HG03558 (cell line): ENCODE results near the gene CRK.

Experiments
- ATAC-seq: cut with Tn5 transposase; IDR thresholded peaks from one replicate; pipeline ENCODE4 v1.9.1; 2021; ENCODE audit warnings: moderate number of reproducible peaks; ENCODE audit not compliant: unreplicated experiment; ENCODE audit errors: extremely low read depth

Gene CRK

DNA sequence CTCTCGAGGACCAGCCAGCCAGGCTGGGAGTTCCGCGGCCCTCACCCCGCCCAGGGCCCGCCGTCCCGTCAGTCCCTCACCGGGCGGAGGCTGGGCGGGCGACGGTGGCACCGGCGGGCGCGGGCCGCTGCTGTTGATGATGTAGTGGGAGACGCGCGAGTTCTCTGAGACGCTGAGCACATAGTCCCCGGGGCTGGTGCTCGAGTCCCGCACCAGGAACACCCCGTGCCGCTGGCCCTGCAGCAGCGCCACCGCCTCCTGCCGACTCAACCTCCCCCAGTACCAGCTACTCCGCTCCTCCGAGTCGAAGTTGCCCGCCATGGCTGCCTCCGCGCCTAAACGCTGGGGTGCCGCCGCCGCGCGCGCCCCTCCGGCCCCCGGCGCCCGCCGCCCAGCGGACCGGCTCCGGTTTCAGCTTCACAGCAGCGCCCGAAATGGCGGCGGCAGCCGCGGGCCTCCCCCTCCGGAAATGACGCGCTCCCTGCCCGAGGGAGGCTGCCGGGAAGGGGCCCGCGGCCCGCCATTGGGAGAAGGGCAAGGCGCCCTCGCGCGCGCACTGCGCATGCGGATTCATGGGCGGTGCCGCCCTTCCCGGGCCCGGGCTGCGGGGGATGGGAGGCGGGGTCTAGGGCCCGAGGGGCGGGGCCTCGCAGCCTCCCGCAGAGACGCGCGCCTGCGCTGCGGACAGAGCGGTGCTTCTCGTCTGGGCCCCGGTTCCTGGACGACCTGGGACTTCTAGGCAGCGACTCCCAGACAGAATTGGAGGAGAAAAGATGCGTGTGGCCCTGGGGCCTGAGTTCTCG, at the start of gene CRK:
TSS of gene CRK (minus strand) at position 436 of the 803 bp plus-strand sequence. CDS start at position 321, 115 bp downstream.
- ATAC-seq: peak; percentile 73

DNA sequence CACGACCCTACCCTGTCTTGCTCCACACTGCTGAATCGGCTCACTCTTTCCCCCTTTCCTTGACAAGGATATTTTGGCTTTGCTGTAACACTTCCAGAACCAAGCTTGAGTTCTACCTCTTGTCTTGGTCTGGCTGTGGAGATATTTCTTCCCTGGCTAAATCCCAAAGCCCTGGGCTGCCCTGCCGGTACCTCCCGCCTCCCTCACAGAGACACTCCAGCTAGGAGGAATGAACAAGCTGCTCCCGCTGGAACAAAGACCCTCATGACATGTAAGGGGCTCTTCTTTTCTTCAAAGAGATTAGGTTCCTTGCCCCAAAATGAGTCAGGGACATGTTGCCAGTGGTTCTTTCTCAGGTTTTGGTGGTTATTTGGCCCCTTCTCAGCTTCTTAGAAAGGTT, 49.6 kb upstream of the CRK start:
- no peak for ATAC-seq

DNA sequence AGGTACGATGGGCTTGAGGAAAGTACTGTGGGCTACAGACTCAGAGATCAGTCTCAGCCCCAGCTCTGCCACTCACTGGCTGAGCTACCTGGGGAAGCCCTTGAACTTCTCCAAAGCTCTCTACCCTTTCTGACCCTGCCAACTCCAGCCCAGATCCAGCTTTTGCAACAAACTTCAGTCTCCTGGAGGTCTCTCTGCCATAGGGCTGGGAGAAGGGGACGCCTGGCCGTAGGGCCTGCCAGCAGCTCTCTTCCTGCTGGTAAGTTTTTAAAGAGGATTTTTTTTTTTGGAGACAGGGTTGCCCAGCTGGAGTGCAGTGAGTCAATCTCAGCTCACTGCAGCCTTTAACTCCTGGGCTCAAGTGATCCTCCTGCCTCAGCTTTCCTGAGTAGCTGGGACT, 48.8 kb upstream of the CRK start:
- ATAC-seq: no peak

DNA sequence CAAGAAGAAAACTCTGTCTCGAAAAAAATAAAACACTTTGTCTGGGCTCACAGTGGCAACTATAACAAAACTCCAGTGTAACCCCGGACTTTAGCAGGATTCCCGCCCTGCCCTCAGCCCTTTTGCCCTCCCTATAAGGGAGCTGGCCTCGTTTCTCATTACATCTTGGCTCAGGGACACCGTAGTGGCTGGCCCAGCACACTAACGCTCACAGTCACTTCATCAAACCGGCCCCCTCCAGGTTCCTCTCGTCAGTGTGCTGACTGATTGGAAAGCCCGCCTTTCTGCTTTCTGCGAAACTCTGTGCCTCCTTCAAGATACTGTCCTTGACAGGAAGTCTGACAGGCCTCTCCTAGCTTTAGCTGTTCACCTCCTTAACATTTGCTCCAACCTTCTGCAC, 47.7 kb upstream of the CRK start:
- no peak for ATAC-seq

DNA sequence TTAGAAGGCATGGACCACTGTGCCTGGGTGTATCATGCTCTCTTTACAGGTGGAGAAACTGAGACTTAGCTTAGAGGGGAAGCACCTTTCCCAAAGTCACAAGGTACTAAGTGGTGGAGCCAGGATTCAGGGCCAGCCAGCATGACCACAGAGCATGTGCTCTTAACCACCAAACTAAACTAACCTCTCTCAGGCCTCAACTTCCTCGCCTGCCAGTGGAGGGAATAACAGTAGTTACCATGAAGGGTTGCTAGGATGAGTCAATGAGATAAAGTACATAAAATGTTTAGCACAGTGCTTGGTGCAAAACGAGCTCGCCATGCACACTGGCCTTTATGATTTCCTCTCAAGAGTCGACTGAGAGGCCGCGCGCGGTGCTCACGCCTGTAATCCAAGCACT, 42.8 kb upstream of the CRK start:
- ATAC-seq: no peak

DNA sequence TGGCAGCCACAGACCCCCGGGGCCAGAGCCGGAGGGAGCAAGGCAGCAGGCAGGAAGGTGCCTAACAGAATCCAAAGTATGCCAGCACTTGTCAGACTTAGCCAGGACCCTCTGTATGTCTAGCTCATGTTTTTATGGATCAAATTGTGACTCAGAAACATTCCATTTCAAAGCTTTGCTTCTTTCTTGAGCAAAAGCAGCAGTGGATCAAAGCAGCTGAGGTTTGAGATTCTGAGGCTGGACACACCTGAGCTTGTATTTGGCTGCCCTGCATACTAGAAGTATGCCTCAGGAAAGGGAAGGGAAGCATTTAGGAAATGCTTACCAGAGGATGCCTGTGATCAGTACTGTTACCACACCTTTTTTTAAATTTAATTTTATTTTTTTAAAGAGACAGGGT, 42.2 kb upstream of the CRK start:
- no peak for ATAC-seq

DNA sequence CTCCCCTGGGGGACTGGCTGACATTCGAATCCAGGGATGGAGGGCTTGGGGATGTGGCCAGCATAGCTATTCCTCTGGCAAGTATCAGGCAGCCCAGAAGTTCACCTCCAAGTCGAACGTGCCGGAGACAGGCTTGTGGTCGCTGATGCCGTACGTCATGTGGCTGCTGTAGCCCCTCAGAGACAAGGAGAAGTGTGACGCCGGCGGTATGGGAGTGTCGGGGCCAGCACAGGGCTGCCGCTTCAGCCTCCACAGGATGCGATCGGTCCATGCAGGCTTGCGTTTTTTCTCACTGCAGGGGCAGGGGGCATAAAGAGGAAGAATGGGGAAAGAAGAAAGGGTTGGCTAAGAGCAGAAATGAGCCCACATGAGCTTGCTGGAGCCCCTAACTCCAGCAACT, 41.8 kb upstream of the CRK start:
- no peak for ATAC-seq

DNA sequence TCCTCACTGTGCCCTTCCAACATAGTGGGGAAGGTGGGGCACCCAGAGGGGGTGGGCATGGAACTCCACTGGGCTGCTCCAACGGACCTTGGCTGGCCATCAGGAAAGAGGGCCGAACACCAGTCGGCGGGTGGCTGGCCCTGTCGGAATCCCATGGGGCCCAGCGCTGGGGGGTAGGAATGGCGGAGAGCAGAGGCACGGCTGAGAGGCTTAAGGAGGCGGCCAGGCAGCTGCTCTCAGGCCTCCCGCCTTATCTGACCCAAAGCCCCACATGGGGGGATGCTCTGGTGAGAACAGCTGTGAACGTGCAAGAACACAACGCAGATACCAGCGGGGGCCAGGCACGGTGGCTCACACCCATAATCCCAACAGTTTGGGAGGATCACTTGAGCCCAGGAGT, 40.8 kb upstream of the CRK start:
- ATAC-seq: no peak

DNA sequence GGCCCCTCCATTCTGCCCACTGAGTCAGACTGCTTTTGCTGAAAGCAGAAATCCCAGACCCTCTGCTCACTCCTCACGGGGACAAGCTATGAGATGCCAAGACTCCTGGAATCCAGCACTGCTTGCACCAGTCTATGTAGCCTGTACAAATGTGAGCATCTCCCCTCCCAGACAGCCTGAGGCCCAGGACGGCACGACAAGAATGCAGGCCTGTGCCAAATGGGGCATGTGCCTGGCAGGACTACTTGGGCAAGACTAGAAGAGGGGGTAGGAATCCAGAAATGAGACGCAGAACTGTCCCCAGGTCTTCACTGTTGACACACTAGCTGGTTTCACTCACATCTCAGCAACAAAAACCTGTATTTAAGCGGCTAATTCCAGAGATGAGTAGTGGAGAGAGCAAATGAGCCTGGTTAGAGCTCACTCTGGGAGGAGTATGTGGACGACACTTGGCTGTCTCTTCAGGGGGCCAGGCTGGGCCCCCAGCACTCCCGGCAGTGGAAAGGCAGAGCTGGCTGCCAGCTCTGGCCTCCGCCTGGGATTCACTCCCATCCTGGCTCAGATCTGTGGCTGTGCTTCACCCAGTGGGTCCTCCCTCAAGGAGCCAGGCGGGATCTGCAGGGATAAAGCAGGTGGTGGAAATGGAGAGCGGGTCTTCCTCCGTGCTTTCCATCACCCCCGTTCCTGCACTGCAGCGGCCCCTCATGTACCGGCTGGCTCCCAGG, 39.4 kb upstream of the CRK start:
- no peak for ATAC-seq

DNA sequence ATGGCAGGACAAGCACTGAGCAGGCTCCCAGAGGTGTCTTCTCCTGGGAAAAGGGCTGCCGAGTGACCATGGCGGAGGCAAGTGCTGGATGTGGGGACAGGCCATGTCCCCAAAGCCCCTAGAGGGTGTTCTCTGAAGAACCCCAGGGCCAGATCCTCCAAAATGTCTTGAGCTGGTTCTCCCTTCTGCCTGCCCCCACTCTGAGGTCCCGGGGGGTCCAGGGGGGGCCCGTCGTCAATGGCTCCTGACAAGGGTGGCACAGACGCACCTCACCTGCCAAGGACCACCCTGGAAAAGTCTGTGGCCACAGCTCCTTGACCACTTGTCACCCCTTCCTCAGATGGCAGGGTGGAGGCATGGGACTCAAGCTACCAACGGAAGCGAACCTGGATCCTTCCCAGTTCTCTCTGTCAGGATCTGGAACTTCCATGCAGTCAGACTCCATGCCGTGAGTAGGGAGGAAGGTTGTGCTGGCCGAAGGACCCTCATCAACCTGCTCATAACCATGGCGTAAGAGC, 38.8 kb upstream of the CRK start:
- no peak for ATAC-seq

DNA sequence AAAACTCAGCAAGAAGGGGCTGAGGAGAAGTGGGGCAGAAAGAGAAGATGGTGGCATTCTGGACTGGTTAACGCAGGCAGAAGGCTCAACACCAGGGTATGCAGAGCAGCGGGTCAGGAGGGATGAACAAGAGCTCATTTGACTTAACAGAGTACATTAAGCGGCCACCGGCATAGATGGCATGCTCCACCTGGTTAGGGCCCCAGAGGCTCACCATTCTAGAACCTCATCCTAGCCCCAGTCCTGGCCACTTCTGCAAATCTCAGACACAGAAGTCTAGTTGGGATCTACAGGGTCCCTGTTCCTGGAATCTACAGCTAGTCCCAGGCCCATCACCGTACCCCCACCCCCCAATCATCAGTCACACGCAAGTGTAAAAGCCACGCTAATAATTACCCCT, 38.2 kb upstream of the CRK start:
- no peak for ATAC-seq

DNA sequence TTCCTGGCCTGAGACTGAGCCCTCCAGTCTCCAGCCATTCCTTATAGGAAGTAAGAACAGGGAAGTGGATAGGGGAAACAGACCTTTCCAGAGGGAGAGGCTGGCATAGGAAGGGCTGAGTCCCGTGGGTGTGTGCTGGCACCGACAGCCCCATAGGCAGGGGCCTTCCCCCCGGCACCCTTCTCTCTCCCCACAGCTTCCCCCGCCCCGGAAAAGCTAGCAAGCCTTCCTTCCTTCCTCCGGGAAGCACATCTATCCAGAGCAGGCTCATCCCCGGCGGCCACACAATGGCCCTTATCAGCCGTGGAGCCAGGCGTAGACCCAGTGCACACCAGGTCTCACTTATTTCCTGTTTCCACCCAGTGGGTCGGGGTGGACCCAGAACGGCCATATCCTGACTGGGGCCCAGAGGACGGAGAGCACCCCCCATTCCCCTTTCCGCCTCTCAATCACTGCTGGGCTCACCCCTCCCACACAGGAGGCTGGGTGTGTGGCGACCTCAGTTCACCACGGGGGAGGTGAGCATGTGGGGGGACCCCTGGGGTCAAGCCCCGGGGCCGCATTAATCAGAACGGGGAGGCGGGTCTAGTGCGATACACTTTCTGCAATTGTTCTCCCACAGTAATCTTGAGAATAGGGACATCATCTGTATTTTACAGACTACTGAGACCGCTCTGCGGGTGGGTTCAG, 37.4 kb upstream of the CRK start:
- no peak for ATAC-seq

DNA sequence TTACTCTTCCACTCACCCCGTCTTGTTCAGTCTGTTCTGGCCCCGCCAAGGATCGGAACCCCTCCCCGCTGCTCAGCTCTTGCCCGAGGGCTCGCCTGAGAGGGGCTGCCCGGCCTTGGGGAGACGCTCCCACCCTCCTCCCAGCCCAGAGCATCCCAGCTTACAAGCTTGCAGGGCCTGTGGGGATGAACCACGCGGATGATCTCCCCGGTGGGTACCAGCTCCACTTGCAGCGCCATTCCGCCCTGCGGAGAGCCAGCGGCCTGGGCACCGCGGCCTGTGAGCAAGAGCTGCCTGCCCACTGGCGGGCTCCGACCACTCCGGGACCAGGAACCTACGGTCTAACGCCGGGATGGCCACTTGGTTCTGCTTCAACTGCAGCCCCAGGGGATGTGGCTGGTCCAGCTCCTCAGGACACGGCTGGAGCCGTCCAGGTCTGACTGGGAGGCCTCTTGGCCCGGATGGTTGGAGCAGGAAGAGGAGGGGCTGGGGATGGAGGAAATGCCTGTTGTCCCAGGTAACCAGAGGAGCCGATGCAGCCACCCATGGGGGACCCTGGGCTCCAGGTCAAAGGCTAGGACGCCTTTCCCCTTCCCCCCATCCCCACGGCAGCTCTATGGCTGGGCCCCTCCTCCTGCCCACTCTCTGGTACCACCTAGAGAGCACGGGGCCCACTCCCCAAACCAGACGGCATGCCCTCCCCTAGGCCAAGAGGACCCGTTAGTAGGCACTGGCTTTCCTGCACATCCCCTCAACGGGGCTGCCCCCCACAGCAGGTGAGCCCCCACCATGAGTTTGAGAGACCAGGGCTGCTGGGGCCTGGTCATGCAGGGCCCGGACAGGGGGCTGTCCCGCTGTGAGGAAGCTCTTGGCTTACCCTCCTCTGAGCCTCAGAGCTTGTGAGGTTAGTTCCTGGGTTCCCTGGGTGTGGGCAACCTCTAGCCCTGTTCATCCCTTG, 36.5 kb upstream of the CRK start, which contains the start of gene MYO1C:
TSS of gene MYO1C (minus strand) at position 438 of the 958 bp plus-strand sequence. CDS start at position 239, 199 bp downstream.
- no peak for ATAC-seq

DNA sequence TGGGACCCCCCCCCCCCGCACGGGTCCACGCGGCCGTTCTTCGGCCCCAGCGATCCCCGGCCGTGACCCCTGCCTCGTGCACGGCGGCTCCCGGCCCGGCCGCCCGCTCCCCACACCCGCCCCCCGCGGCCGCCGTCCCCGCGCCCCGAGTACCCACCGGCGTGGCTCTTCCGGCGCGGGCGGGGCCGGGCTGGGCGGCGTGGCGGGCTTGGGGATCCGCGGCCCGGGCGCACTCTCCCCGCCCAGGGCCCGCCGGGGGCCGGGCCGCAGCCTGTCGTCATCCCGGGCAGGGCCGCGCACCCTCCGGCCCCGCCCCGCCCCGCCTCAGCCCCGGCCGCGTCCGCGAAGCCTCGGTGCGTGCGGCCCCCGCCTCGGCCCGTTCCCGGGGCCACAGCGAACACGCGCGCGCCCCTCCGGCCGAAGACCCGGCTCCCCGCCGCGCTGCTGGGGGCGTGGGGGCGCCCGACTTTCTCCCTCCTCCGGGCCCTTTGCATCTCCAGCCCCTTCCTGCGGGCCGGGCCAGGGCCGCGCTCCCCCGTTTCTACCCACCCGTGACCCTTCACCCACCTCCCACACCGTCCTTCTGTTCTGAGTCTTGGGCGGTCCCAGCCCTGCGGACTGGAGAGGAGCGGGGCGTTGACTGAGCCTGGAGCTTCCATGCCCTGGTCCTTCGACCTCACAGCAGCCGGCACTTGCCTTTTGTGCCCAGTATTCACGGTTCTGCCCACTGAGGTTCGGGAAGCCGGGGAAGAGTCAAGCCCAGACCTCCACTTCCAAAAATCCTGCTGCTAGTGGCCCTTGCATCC, 35.6 kb upstream of the CRK start:
- no peak for ATAC-seq

DNA sequence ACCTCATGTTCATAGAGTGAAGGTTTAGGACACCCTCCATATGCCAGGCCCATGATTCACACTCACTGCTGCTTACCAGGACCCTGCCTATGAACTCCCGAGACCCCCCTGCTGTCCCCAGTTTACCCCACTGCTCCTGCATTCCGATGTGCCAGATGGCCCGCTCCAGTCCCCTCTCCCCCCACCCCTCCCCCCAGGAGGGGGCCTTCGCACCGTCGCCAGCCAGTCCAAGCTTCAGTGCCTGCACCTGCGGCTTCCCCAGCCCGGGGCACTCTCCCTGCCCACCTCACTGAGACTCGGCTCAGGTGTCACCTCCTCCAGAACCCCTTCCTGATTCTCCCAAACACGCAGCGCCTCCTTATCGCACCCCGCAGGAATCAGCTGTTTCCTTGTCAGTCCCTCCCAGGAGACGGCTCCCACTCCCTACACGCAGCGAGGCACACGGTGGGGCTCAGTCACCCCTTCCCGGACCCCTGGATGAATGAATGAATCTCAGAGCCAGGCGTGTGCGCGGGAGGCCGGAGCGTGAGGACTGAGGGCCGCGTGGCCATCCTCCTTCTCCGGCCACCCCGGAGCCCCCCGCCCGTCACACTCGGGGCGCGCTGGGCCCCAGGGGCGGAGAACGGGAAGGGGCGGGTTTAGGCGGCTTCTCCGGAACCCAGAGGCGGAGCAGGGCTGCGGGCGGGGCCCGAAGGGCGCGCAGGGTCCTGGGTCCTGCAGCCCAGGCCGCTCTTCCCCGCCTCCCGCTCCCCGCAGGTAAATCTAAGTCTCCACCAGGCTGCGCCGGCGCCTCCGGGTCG, 34.8 kb upstream of the CRK start:
- ATAC-seq: no peak

DNA sequence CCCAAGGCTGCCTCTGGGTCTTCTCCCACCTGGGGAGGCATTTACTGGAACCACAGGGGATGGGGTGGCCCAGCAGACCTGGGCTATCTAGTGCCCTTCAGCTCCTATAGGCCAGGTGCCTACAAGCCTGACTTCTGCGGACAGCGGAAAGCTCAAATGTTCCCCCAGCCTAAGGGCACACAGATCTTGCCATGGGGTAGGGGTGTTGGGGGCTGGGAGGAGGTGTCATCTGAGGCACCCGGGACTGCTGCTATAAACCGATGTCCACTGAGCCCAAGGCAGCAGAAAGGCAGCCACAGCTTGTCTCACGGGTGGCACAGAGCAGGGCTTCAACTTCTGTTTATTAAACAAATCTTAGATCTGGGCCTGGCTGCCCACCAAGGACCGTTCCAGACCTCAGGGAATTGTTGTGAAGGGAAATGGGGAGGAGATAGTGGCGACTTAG, 32.8 kb upstream of the CRK start:
- ATAC-seq: no peak

DNA sequence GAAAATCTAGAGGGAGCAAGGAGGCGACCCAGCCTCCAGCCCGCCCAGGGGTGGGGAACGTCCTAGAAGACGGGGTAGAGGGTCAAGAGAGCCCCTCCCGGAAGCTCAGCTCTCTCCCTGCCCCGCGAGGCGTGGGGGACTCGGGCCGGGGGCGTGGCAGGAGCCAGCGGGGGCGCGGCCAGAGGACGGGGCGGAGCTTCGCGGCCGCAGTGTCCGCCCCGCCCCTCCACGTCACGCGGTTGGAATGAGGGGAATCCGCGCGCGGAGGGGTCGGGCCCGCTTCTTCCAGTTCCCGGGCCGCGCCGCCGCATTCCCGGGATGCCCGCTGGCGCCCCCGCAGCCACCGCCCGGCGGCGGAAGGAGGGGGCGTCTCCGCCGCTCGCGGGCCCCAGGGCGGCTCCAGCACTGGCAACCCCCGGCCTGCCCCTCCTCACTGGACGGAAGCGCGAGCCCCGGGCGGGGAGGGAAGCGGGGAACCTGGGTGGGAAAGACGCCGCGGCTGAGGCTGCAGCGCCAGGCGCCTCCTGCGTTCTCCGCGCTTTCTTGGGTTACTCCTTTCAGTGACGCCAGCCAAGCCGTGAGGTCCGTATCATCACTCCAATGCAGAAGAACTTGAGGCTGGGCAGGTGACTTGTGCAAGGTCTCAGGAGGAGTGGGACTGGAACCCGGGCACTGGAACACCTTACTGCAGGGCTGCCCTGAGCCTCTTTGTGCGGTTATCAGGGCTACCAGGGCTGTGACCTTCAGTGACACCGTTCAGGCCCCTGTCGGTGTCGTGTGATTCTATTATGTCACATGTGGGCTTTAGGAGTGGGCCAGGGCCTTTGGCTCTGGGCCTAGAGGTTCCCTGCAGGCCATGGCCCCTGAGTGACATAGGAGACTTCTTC, 32.1 kb upstream of the CRK start:
- no peak for ATAC-seq
